HEK293 (cell line): Measurements from ENCODE around the gene APOO.

Experiments used
- CTCF ChIP-seq: fragments of 450-650 bp; formaldehyde crosslinking; IDR thresholded peaks from 2 replicates; pipeline ENCODE4 v1.5.1; 2016; ENCODE audit warnings: missing biosample characterization, missing genetic modification characterization
- KLF10 ChIP-seq: fragments of 450-650 bp; IDR thresholded peaks from 2 replicates; pipeline ENCODE4 v1.5.1; 2018; ENCODE audit warnings: missing biosample characterization, mild to moderate bottlenecking, missing genetic modification characterization
- MEIS1 ChIP-seq: sonication (generic); formaldehyde crosslinking; IDR thresholded peaks from 2 replicates; pipeline ENCODE4 v1.8.1; 2022; ENCODE audit warnings: missing genetic modification reagents, mild to moderate bottlenecking, borderline replicate concordance
- MYNN ChIP-seq: fragments of 450-650 bp; formaldehyde crosslinking; IDR thresholded peaks from 2 replicates; pipeline ENCODE4 v1.5.1; 2016; ENCODE audit warnings: missing biosample characterization, missing genetic modification characterization, borderline replicate concordance
- OVOL3 ChIP-seq: fragments of 450-650 bp; formaldehyde crosslinking; IDR thresholded peaks from 2 replicates; pipeline ENCODE4 v1.5.1; 2016; ENCODE audit warnings: missing biosample characterization, missing genetic modification characterization
- ZNF239 ChIP-seq: fragments of 450-650 bp; formaldehyde crosslinking; IDR thresholded peaks from 2 replicates; pipeline ENCODE4 v1.5.1; 2016; ENCODE audit warnings: missing biosample characterization, missing genetic modification characterization
- ZNF37A ChIP-seq: fragments of 450-650 bp; IDR thresholded peaks from 2 replicates; pipeline ENCODE4 v1.5.1; 2018; ENCODE audit warnings: missing biosample characterization, missing genetic modification characterization
- ZNF48 ChIP-seq: fragments of 450-650 bp; formaldehyde crosslinking; IDR thresholded peaks from 2 replicates; pipeline ENCODE4 v1.5.1; 2016; ENCODE audit warnings: missing biosample characterization, missing genetic modification characterization
- ZNF549 ChIP-seq: fragments of 450-650 bp; IDR thresholded peaks from 2 replicates; pipeline ENCODE4 v1.5.1; 2018; ENCODE audit warnings: missing biosample characterization, missing genetic modification characterization, mild to moderate bottlenecking, inconsistent platforms, moderate library complexity
- ZNF555 ChIP-seq: fragments of 450-650 bp; formaldehyde crosslinking; conservative IDR thresholded peaks from 2 replicates; pipeline ENCODE4 v1.5.1; 2017; ENCODE audit warnings: missing biosample characterization, mild to moderate bottlenecking, missing genetic modification characterization, inconsistent platforms
- ZNF580 ChIP-seq: fragments of 450-650 bp; formaldehyde crosslinking; IDR thresholded peaks from 2 replicates; pipeline ENCODE4 v1.5.1; 2016; ENCODE audit warnings: missing biosample characterization, missing genetic modification characterization
- ZNF76 ChIP-seq: fragments of 450-650 bp; formaldehyde crosslinking; IDR thresholded peaks from 2 replicates; pipeline ENCODE4; 2016; ENCODE audit warnings: low read depth, missing biosample characterization, missing genetic modification characterization, borderline replicate concordance
- TF ChIP-seq, protein P1 (sequence below): fragments of 450-650 bp; formaldehyde crosslinking; IDR thresholded peaks from 2 replicates; pipeline ENCODE4 v1.5.1; 2016; ENCODE audit warnings: missing biosample characterization, missing genetic modification characterization
- TF ChIP-seq, protein P2 (sequence below): fragments of 450-650 bp; IDR thresholded peaks from 2 replicates; pipeline ENCODE4 v1.5.1; 2018; ENCODE audit warnings: missing biosample characterization, missing genetic modification characterization

DNA sequence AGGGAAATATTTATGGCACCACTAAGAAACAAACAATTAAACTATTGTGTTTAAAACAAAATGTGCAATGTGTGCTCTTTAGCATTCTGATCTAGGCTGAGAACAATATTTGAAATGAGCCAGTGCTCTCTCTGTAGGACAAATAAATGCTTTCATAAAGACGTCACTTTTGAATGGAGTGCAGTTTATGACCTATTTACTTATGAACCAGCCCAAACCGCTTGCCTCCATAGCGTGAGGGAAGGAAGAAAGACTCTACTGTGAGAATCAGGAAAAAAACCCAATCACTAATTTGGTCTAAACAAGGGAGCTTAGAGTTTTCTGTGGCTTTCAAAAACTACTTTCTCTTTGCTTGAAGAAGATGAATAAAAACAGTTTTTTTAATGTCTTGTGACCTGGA is 85.3 kb downstream of the APOO start:
- TF ChIP-seq KLF10 (tag by site-specific recombination), result no peak
- TF ChIP-seq, protein P1, sequence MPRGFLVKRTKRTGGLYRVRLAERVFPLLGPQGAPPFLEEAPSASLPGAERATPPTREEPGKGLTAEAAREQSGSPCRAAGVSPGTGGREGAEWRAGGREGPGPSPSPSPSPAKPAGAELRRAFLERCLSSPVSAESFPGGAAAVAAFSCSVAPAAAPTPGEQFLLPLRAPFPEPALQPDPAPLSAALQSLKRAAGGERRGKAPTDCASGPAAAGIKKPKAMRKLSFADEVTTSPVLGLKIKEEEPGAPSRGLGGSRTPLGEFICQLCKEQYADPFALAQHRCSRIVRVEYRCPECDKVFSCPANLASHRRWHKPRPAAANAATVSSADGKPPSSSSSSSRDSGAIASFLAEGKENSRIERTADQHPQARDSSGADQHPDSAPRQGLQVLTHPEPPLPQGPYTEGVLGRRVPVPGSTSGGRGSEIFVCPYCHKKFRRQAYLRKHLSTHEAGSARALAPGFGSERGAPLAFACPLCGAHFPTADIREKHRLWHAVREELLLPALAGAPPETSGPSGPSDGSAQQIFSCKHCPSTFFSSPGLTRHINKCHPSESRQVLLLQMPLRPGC (tag by site-specific recombination), result no peak
- no peak for TF ChIP-seq MYNN (tag by site-specific recombination)
- no peak for TF ChIP-seq OVOL3 (tag by site-specific recombination)
- TF ChIP-seq CTCF, result no peak
- TF ChIP-seq MEIS1 (CRISPR knock-in tag), result no peak
- TF ChIP-seq ZNF239, result no peak
- no peak for TF ChIP-seq ZNF48 (tag by site-specific recombination)
- TF ChIP-seq ZNF555 (tag by site-specific recombination), result no peak
- no peak for TF ChIP-seq ZNF549 (tag by site-specific recombination)
- no peak for TF ChIP-seq ZNF76 (tag by site-specific recombination)
- no peak for TF ChIP-seq ZNF580 (tag by site-specific recombination)
- TF ChIP-seq, protein P2, sequence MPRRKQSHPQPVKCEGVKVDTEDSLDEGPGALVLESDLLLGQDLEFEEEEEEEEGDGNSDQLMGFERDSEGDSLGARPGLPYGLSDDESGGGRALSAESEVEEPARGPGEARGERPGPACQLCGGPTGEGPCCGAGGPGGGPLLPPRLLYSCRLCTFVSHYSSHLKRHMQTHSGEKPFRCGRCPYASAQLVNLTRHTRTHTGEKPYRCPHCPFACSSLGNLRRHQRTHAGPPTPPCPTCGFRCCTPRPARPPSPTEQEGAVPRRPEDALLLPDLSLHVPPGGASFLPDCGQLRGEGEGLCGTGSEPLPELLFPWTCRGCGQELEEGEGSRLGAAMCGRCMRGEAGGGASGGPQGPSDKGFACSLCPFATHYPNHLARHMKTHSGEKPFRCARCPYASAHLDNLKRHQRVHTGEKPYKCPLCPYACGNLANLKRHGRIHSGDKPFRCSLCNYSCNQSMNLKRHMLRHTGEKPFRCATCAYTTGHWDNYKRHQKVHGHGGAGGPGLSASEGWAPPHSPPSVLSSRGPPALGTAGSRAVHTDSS, result no peak
- TF ChIP-seq ZNF37A (tag by site-specific recombination), result no peak
